Liver (tissue), 3 donors: ENCODE results near the gene MRRF.

ENCODE experiments used
- ATF3 ChIP-seq: IDR thresholded peaks from 2 replicates; pipeline ENCODE4 v1.6.1; 2016; ENCODE audit warnings: antibody characterized with exemption
- CTCF ChIP-seq: fragments of 150-350 bp; IDR thresholded peaks from 2 replicates; pipeline ENCODE4 v1.5.1; 2017; ENCODE audit warnings: improper control_type of control experiment, low read depth, low read length; ENCODE audit not compliant: missing input control
- EGR1 ChIP-seq, 2 donors: IDR thresholded peaks; 2 replicates each; pipeline ENCODE4 v1.6.1; 2016 to 2018; ENCODE audit warnings: antibody characterized with exemption in 2 of 2, low read depth in 2 of 2
- GABPA ChIP-seq, 2 donors: IDR thresholded peaks in 1 of 2; conservative IDR thresholded peaks in 1 of 2; 2 replicates each; pipeline ENCODE4 v1.6.1; 2016; ENCODE audit warnings: antibody characterized with exemption in 2 of 2, mild to moderate bottlenecking in 1 of 2, moderate library complexity in 1 of 2
- RAD21 ChIP-seq, 2 donors: IDR thresholded peaks; 2 replicates each; pipeline ENCODE4 v1.6.1; 2016; ENCODE audit warnings: antibody characterized with exemption in 2 of 2, mild to moderate bottlenecking in 2 of 2
- YY1 ChIP-seq: IDR thresholded peaks from 2 replicates; pipeline ENCODE4 v1.6.1; 2016; ENCODE audit warnings: antibody characterized with exemption, mild to moderate bottlenecking
- donor health status: healthy.
- donor health status: healthy.

DNA sequence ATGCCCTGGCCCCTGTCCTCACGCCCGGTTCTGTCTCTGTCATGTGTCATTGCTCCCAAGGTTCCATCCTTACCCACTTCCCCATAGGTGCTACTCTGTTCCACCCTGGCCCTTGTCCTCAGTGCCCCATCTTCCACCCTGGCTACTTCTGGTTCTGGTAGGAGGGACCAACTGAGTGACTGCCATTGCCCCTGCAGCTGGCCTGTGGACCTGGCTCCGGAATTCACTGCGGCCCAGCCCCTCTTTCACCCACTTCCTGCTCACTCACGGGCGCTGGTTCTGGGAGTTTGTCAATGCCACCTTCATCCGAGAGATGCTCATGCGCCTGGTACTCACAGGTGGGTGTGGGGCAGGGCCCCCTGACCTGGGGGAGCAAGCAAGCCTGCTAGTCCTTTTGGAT, 113.6 kb downstream of the MRRF start:
- no peak for TF ChIP-seq CTCF
- TF ChIP-seq GABPA (IDR thresholded peaks at IDR 0.05 in 1 of 2, conservative IDR thresholded peaks at IDR 0.05 in 1 of 2) = no peak
- TF ChIP-seq EGR1 (IDR thresholded peaks at IDR 0.05; ENCODE audit: low read depth in 2 of 2) = no peak
- no peak for TF ChIP-seq YY1
- TF ChIP-seq ATF3 = no peak
- no peak for TF ChIP-seq RAD21 (IDR thresholded peaks at IDR 0.05)
